ENCODE measurements around the gene MAD1L1.

DNA sequence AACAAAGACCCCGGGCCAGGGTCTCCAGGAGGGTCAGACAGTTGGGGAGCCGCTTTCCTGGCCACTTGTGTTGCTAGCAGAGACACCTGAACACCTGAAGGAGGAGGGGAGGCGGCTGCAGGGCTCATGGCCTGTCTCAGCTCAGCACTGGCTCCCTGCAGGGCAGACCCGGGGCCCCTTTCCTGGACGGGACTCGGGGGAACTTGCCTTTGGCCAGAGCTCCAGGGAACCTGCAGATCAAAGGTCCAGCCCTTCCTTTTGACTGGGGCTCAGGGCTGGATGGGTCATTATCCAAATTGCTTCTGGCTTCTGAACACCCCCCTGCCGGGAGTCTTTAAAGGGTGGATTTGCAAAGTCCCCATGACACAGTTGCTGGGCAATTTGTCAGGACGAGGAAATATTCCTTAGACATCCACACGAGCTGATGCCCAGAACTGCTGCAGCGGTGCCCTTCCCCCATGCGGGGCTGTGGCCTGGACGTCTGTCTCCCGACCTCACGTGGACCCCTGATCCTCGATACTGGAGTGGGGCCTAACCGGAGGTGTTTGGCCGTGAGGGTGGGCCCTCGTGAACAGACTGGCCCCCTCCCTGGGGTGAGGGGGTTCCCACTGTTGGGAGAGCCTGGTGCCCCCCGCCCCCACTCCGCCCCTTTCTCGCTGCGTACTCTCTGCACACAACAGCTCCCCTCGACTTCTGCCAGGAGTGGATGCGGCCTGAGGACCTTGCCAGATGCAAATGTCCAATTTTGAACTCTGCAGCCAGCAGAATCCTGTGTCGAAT lies 368.4 kb downstream of the MAD1L1 start:
- TF ChIP-seq SNAI2 (CRISPR knock-in tag; IDR thresholded peaks at IDR 0.05): no peak
- TF ChIP-seq RARB (CRISPR knock-in tag; IDR thresholded peaks at IDR 0.05): no peak
- TF ChIP-seq ZFP3 (CRISPR knock-in tag; IDR thresholded peaks at IDR 0.05): no peak
- TF ChIP-seq, protein P1, sequence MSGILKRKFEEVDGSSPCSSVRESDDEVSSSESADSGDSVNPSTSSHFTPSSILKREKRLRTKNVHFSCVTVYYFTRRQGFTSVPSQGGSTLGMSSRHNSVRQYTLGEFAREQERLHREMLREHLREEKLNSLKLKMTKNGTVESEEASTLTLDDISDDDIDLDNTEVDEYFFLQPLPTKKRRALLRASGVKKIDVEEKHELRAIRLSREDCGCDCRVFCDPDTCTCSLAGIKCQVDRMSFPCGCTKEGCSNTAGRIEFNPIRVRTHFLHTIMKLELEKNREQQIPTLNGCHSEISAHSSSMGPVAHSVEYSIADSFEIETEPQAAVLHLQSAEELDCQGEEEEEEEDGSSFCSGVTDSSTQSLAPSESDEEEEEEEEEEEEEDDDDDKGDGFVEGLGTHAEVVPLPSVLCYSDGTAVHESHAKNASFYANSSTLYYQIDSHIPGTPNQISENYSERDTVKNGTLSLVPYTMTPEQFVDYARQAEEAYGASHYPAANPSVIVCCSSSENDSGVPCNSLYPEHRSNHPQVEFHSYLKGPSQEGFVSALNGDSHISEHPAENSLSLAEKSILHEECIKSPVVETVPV (CRISPR knock-in tag; IDR thresholded peaks at IDR 0.05): no peak
- no peak for TF ChIP-seq GLIS3 (CRISPR knock-in tag; IDR thresholded peaks at IDR 0.05)
- TF ChIP-seq, protein P2, sequence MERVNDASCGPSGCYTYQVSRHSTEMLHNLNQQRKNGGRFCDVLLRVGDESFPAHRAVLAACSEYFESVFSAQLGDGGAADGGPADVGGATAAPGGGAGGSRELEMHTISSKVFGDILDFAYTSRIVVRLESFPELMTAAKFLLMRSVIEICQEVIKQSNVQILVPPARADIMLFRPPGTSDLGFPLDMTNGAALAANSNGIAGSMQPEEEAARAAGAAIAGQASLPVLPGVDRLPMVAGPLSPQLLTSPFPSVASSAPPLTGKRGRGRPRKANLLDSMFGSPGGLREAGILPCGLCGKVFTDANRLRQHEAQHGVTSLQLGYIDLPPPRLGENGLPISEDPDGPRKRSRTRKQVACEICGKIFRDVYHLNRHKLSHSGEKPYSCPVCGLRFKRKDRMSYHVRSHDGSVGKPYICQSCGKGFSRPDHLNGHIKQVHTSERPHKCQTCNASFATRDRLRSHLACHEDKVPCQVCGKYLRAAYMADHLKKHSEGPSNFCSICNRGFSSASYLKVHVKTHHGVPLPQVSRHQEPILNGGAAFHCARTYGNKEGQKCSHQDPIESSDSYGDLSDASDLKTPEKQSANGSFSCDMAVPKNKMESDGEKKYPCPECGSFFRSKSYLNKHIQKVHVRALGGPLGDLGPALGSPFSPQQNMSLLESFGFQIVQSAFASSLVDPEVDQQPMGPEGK (CRISPR knock-in tag; IDR thresholded peaks at IDR 0.05; ENCODE audit: borderline replicate concordance): no peak
- TF ChIP-seq, protein P3, sequence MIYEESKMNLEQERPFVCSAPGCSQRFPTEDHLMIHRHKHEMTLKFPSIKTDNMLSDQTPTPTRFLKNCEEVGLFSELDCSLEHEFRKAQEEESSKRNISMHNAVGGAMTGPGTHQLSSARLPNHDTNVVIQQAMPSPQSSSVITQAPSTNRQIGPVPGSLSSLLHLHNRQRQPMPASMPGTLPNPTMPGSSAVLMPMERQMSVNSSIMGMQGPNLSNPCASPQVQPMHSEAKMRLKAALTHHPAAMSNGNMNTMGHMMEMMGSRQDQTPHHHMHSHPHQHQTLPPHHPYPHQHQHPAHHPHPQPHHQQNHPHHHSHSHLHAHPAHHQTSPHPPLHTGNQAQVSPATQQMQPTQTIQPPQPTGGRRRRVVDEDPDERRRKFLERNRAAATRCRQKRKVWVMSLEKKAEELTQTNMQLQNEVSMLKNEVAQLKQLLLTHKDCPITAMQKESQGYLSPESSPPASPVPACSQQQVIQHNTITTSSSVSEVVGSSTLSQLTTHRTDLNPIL (CRISPR knock-in tag; IDR thresholded peaks at IDR 0.05; ENCODE audit: low read depth): no peak
- no peak for TF ChIP-seq ZNF565 (CRISPR knock-in tag; conservative IDR thresholded peaks at IDR 0.05; ENCODE audit: low read depth)
- TF ChIP-seq, protein P4, sequence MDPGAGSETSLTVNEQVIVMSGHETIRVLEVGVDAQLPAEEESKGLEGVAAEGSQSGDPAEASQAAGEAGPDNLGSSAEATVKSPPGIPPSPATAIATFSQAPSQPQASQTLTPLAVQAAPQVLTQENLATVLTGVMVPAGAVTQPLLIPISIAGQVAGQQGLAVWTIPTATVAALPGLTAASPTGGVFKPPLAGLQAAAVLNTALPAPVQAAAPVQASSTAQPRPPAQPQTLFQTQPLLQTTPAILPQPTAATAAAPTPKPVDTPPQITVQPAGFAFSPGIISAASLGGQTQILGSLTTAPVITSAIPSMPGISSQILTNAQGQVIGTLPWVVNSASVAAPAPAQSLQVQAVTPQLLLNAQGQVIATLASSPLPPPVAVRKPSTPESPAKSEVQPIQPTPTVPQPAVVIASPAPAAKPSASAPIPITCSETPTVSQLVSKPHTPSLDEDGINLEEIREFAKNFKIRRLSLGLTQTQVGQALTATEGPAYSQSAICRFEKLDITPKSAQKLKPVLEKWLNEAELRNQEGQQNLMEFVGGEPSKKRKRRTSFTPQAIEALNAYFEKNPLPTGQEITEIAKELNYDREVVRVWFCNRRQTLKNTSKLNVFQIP (CRISPR knock-in tag; IDR thresholded peaks at IDR 0.05; ENCODE audit: borderline replicate concordance, low read depth): no peak
- TF ChIP-seq OSR1 (CRISPR knock-in tag; IDR thresholded peaks at IDR 0.05): no peak
- TF ChIP-seq PPARA (CRISPR knock-in tag; IDR thresholded peaks at IDR 0.05; ENCODE audit: borderline replicate concordance): no peak
- TF ChIP-seq TCF4 (CRISPR knock-in tag; IDR thresholded peaks at IDR 0.05; ENCODE audit: borderline replicate concordance): no peak
- TF ChIP-seq ZFP30 (CRISPR knock-in tag; IDR thresholded peaks at IDR 0.05): no peak

Data from SK-N-SH treated with all-trans-retinoic acid at 6 μM for 48 hours (cell line).